CD4-positive, alpha-beta T cell treated with Interleukin-6 at 100 ng/mL for 8 hours (primary cell): ENCODE measurements around the gene NUDT8.

Experiments
- DNase-seq: peaks from one replicate; pipeline ENCODE4 v3.0.0-alpha.2; 2020; ENCODE audit warnings: mixed read lengths, low spot score

The NUDT8 gene, protein sequence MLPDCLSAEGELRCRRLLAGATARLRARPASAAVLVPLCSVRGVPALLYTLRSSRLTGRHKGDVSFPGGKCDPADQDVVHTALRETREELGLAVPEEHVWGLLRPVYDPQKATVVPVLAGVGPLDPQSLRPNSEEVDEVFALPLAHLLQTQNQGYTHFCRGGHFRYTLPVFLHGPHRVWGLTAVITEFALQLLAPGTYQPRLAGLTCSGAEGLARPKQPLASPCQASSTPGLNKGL

DNA sequence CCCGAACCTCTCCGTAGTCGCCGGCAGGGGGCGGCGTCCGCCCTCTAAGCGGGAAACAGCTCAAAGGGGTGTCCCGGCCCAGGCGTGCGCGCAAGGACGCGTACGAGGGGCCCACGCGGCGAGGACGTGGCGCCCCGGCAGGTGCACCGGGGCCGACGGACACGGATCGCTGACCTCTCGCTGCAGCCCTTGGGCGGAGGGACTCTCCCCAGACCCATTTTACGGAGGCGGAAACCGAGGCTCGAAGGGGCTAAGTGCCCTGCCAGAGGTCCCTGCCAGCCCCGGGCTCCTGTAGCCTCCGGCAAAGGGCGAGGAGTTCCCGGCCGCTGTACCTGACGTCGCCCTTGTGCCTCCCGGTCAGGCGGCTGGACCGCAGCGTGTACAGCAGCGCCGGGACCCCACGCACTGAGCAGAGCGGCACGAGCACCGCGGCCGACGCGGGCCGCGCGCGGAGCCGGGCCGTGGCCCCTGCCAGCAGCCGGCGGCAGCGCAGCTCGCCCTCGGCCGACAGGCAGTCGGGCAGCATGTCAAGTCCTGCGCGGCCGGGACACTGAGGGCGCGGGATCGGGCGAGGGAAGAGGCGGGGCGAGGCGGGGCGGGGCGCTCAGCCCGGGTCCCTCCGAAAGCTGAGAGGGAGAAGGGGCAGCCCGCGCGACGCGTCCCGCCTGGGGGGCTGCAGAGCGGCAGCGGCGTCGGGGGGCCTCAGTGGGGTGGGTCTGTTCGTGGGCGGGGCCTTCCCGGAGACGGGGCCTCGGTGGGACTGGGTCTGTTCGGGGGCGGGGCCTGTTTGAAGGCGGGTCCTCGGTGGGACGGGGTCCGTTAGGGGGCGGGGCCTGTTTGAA, at the start of gene NUDT8:
Gene NUDT8 (minus strand): TSS at position 552 of the 842 bp plus-strand sequence. CDS start 26 bp downstream, at position 526.
- peak; percentile 87 for DNase-seq

DNA sequence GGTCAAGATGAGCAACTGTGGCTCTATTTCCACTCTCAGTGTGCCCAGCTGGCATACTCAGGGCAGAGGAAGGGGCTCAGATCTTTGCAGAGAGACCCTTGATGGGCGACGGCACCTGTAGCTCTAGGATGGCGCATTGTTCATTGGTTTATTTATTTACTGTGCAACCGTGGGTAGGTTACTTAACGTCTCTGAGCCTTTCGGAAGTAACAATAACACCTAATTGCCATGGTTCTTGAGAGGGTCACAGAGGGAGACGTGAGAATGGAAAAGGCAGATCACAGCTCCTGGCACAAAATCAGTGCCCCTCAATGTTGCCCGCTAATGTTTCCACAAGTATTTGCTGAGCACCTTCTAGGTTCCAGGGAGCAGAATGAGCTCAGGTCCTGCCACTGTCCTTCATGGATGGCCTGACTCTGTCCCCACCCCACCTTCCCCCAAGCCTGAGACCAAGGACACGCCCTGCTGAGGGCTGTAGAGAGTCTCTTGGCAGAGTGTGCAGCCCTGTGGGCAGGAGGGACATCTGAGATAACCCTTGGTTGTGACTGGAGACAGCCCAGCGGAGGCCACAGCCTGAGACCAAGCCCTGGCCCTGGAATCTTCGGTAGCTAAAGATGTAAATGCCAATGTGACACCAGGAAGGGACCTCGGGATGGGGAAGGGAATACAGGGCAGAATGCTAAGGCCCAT, 45.5 kb upstream of the NUDT8 start:
- no peak for DNase-seq

DNA sequence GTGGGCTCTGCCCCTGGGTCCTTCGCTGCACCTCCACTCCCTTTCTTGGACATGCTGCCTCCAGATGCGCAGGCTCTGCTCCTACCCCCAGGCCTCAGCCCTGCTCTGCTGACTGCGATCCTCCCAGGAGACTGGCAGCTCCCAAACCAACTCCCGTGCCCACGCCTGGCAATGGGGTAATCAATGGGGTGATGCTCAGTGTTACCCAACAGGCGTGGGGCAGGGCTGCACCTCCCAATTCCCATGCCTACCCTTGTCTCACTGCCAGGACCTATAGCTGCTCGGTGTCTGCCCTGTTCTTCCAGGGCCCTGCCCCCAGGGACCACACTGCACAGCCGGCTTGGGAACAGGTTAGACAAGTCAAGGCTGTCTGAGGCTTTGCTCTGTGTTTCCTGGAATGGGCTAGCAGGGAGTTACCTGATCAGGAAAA, 44.7 kb upstream of the NUDT8 start, which contains the start of gene ALDH3B2:
Gene ALDH3B2 (minus strand): TSS at position 182 of the 430 bp plus-strand sequence. CDS start 7,688 bp downstream, outside the sequence.
- DNase-seq: no peak

DNA sequence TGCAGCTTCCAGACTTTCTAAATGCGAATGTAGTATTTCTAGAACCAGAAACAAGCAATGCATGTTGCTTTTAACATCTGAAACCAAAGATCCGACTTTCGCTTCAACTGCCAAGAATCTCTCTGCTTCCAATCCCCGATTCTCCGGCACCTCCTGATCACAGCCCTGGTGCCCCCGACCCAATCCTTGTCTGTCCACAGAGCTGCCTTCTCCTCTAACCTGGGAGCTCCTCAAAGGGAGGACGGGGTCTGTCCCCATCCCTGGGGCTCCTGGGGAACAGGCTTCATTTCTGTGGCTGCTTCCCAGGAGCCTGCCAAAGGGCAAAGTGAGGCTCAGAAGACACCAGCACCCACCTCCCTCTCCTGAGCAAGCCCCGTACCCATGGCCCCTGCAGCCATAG, 44.2 kb upstream of the NUDT8 start:
- no peak for DNase-seq

DNA sequence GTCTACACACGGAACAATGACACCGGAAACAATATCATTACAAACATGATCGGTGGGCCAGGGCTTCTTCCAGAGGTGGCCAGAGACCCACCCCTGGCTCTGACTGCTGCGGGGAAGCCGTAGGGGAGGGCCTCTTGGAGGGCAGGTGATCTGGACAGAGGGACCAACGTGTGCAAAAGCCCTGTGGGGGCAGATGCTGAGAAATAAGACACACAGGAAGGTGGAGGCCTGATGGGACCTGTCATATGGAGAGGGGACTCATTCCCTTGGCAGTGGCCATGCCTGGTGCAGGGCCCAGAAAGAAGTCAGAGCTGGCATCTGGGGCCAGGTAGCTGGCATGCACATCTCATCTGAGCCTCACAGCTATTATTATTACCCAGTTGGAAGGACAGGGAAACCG, 43.6 kb upstream of the NUDT8 start:
- no peak for DNase-seq

DNA sequence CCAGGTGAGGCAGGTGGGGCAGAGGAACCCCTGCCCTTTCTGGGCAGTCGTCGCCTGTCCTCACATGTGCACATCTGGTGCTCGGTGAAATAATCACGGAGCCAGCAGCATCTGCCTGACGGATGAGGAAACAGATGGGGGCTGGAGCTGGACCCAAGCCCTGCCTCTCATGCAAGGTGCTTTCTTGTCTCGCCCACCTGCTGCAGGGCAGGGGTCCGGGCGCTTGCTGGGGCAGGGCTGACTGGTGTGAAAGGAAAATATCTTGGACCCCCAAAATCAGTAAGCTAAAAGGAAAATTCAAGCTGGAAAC, 41.4 kb upstream of the NUDT8 start:
- DNase-seq: no peak

DNA sequence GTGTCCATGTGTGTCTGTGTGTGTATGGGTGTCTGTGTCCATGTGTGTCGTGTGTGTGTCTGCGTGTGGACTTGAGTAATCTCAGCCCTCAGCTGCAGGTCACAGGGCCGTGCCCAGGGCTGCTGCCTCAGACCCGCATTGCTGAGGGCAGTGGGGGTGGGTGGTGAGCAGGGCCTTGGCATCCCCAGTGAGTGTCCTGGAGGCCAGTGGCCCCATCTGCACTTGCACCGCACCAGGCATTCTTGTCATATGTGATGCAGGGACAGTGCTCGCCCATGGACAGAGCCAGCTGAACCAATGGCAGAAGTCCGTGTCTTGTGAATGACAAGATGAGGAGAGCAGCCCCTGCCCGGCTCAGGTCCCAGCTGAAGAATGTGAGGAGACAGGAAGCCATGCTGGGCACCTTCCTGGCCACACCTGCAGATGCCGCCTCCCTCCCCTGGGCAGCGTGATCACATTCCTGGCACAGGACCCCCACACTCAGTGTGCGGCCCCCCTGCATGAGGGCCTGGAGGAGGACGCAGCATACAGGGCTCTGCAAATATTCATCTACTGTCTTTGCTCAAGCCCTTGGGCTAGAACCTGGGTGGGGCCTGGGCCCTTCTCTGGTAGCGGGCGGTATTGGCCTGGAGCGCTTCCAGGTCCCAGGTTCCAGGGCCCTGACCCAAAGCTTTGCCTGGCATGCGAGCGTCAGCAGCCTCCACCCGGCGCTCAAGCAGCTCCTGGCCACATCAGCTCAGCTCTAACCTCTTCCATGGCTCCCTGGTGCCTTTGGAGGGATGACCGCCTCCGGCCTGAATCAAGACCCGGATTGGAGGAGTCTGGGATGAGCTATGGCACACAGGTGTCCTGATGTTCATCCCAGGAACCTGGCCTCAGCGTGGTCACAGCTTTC, 40.8 kb upstream of the NUDT8 start:
- no peak for DNase-seq

DNA sequence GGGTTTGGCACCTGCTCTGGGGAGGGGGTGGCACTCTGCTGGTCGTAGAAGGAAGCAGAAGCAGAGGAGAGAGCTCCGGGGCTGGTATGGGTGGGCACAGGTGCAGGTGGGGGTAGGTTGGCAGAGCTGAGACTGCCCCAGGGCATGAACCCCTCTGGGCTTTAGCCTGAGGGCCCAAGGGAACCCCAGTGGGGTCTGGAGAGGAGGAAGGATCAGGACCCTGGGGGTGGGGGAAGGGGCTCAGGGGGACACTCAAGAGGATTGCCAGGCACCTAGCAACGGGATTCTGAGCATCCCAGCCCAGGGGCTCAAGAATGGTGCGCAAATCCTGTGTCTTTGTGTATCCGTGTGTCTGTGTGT, 38.4 kb upstream of the NUDT8 start:
- no peak for DNase-seq

DNA sequence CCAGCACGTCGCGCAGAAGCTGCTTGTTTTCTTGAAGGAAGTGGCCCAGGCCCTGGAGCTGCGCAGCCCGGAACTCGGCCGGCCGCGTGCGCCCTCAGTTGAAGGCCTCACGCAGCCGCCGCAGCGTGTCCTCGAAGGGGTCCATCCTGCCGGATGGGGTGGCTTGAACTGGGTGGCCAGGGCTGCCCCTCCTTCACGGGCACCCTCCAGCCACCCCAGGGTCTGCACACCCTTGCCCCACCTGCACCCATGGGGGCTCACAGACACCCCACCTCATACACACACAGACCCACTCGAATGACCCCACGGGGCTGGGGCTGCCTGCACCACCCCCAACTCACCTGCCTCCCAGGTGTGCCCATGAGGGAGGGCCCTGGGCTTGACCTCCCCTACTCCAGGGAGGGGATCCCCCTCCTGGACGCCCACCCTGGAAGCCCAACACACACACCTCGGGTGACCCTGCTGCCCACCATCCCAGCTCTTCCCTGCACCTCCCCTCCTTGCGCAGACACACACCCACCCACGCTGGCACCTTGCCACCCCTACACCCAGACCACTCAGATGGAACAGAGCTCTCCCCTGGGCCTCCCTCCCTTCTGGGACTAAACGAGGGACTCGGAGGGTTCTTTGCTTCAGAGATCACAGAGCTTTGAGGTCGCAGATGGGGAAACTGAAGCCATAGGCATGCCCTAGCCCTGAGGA, 37.9 kb upstream of the NUDT8 start:
- DNase-seq: no peak

DNA sequence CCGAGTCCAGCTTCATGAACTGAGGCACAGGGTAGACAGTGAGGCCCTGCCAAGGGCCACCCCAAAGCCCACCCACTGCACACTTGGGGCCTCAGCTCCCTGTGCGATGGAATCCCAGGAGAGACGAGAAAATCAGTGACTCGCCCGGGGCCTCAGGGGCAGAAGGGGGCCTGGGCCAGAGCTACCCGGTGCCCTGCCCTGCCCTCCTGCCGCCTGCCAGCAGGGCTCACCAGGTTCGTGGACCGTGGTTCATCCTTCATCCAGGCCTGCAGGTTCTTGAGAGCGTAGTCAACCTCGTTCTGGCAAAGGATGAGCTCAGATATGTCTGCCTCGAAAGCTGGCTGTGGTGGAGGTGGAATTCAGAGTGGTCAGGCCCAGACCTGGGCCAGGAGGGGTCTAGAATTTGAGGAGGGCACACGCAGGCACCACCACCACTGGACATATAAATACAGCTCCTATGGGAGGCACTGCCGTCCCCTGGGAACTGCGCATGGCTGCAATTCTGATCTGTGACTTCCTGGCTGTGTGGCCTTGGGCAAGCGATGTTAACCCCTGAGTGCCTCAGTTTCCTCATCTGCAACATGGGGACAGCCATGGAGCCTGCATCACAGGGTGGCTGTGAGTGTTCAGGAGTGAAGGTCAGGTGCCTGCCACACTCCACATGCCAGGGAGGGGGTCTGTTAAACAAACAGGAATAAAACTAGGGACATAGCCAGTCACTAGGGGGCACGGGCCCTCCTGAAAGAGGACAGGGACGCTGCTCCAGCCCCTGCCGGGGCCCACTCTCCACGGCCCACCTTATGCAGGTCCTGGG, 37.1 kb upstream of the NUDT8 start:
- no peak for DNase-seq

DNA sequence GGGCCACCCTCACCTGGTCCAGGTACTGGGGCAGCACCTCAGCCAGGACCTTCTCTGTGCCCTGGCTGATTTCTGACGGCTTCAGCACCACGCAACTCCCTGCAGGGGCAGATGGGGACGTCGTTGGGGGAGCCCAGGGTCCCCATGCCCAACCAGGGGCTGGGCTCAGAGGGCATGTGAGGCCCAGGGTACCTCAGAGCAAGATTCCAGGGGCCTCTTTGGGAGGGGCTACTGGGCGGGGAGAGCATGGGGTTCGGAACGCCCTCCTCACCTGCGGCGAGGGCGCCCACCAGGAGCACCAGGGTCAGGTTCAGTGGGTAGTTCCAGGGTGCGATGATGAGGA, 36.5 kb upstream of the NUDT8 start:
- DNase-seq: no peak

DNA sequence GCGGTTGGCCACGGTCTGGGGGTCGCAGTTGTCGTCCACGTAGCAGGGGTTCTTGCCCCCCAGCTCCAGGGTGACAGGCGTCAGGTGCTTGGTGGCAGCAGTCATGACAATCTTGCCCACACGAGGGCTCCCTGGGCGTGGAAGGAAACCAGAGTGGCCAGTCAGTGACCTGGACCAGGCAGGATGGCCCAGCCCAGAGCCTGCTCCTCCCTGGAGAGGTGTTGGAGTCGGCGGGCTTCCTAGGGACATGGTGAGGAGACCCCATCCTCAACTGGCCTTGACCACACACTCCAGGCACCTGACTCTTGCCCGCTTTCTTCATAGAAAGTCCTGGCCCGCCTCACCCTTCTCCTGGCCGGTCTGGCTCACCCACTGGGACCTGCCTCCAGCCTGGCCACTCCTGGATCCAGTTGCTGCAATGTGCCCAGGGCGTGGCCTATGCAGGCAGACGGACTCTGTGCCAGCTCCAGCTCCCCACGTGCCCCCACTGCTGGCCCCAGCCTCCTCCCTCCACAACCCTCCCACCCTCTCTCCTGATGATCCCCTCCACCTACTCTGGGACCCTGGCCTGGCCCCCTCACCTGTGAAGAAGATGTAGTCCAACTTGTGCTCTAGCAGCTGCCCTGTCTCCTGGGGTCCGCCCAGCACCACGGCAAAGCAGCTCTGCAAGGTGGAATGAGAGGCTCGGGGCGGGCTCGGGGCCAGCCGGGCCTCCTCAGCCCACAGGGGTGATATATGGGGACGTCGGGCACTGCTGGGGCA, 36.0 kb upstream of the NUDT8 start:
- DNase-seq: no peak

DNA sequence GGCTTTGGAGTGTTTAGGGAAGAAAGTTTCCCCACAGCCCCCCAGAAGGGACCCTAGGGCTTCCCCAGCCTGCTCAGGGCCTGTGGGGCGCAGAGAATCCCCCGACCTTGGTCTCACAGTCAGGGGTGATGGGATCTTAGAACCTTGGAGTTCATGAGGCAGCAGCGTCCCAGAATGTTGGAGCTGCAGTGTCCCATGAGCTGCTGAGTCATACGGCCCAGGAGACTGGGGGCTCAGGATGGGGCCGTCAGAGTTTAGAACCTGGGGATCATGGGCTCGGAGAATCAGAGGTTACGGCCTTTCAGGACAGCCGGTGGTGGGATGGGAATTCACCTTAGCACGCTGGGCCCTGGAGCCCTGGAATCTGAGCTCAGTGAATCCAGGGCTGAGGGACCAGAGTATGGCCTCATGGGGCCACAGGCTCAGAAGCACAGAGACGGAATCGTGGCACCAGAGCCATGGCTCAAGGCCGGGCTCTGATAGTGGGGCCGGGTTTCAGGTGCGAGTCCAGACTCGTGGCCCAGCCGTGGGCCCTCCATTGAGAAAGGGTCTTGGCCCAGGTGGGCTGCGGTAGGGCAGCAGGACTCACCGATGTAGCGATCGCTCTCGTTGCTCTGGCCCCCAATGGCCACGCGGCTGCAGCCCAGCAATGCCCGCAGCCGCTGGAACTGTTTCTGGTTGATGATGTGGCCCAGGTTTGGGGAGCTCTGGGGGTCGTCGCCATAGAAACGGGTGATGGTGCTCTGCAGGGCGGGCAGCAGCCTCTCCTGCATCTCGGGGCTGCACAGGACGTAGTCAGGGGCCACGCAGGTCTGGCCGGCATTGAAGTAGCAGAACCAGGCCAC, 35.2 kb upstream of the NUDT8 start:
- DNase-seq: no peak

DNA sequence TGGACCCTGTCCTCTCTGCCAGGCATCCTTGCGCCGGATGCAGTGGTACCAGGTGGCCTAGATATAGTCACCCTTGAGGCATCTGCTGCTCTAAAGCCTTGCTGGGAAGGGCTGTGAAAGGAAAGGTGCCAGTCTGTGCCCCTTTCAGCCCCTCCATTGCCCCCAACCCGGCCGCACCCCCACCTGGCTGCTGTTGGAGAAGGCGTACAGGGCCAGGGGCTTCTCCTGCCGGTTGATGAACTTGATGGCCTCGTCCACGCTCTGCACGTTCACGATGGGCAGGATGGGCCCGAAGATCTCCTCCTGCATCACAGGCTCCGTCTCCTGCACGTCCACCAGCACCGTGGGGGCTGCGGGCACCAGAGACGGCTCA, 34.5 kb upstream of the NUDT8 start:
- no peak for DNase-seq

DNA sequence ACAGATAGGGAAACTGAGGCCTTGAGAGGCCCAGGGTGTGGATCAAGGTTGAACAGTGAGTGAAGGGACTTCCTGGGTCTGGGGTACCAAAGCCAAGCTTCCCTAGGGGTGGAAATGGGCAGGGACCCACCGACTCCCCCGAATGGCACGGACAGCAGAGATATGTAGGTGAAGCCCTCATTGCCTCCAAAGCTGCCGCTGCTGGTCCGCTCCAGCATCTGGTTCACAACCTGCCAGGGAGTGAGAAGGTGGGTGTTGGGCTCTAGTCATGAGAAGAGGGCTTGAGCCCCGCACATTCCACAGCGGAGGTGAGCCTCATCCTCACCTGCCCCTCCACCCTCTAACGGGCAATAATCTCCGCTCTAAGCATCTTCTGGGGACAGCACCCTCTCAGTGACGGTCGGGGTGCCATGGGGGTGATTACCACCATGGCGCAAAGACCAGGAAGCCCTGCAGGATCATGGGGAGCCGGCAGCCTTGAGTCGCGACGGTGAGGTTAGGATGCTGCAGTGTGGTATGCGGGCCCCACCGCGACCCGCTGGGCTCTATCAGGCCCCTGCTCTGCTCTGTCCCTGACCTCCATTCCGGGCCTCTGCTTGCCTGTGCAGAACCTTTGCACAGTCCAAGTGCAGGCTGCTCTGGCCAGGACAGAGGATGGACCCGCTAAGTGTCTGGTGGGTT, 33.9 kb upstream of the NUDT8 start:
- no peak for DNase-seq

DNA sequence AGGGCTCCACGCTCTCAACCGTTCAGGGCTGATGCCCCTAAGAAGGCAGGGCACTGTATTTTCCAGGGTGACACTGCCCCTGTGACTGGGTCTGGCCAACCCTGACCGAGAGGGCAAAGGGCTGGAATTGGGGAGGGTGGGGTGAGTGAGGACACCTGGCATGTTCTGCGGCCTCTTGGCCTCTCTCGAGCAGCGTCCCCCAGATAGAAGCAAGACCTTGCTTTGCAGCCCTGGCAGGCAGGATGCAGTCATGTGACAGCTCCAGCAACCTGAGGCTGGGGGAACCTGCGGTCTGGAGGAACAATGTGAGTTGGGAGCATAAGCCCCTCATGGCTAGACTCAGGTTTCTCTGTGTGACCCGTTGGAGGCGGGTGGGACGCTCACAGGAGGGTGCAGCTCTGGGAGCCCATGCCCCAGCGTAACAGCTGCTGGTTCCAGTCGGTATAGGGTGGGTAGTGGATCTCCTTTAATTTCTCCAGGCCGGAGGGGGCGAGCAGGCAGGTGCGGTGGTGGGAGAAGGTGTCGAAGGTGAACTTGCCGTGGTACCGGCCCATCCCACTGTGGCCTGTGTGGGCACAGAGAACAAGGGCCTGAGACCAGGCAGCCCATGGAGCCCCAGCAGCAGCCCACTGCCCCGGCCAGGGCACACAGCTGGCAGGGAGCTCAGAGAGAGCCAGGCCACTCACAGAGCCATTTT, 33.2 kb upstream of the NUDT8 start:
- no peak for DNase-seq

DNA sequence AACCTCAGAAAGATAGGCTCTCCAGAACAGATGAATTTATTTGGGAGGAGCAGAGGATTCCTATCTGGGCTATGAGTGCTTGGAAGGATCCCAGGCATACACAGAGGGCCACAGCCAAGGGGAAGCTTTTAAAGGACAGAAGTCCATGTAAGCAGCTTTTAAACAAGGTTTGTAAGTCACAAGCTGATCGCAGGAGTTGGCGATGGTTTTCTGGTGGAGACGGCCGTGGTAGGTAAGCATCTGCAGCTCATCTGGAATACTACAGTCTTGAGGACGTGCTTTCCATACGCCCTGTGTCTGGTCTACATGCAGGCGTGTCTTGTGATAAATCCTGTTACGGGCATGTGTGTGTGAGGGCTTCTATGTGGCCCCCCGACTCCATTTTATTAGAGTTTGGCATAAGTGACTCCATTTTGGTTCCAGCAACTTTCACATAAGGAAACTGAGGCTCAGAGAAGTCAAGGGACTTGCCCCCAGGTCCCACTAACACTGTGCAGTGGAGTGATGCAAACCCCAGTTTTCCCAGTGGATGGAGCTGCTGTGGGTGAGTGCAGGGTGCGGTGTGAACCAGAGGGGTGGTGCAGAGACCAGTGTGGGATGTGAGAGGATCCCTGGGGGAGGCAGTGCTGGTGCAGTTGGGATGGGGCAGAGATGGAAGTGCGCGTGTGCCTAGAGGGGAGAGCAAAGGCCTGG, 32.6 kb upstream of the NUDT8 start:
- no peak for DNase-seq
